ENCODE measurements around the gene HEG1. TPM values are rescaled to one million over a fixed set of nuclear protein-coding genes. Genes with fewer than 3 reads are reported as not detected.

HEG1 gene
- total RNA-seq, 1 experiment from 2014 or later = 34.3 TPM

DNA sequence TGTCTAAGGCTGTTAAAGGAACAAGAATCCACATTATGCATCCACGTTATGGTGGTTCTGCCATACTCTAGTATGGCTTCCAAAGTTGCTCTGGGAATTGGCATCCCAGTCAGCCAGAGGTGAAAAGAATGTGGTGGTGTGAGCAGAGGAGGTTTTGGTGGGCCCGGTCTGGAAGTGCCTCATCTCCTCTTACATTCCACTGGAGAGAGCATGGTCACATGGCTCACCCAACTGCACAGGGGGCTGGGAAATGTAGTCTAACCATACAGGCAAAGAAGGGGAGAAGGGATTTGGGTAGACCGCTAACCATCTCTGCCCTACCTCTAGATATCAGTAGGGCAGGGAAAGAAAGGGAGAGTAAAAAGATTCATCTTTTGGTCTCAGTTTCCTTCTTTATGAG is 3.2 kb upstream of the HEG1 start:
- Histone ChIP-seq H3K27me3 (replicated peaks; ENCODE audit: insufficient read depth, low read depth, low read length, poor library complexity) (no peaks in the 10 kb centered on the region), H3K4me1 (ENCODE audit: insufficient read depth, low read length, poor library complexity, severe bottlenecking) (peaks cover 5% of the 10 kb centered on the region), H3K36me3 (ENCODE audit: insufficient read depth, low read length, poor library complexity, severe bottlenecking) (no peaks in the 10 kb centered on the region), H3K4me3 (ENCODE audit: low read depth, low read length, poor library complexity, severe bottlenecking) (no peak overlapping the region), H3K9me3 (ENCODE audit: low read depth, low read length, poor library complexity, severe bottlenecking) (no peaks in the 10 kb centered on the region), H3K27ac (ENCODE audit: low read depth, low read length, poor library complexity, severe bottlenecking) (no peak overlapping the region)
- no peak for DNase-seq (ENCODE audit: low spot score)
- intact Hi-C loops (cut with micrococcal nuclease; ENCODE audit: unreplicated experiment) = no loop called here
- POLR2A ChIA-PET (ENCODE audit: low non-redundant PET) = no interaction called here
- CTCF ChIA-PET = no interaction called here
- TF ChIP-seq EZH2 (IDR thresholded peaks at IDR 0.05; ENCODE audit: borderline replicate concordance, low read depth, low read length, poor library complexity, severe bottlenecking) (no peak), CTCF (conservative IDR thresholded peaks at IDR 0.05; ENCODE audit: low read depth, low read length) (no peak)
- BruUV-seq (replicated peaks) = no TSS peak

GRCh38 chr3:125058529-125058928 is 2.7 kb upstream of the HEG1 start:
- BruUV-seq (replicated peaks) = no TSS peak
- Histone ChIP-seq H3K27ac (ENCODE audit: low read depth, low read length, poor library complexity, severe bottlenecking) (no peak overlapping the region), H3K4me1 (ENCODE audit: insufficient read depth, low read length, poor library complexity, severe bottlenecking) (peaks cover 9% of the 10 kb centered on the region), H3K36me3 (ENCODE audit: insufficient read depth, low read length, poor library complexity, severe bottlenecking) (no peaks in the 10 kb centered on the region), H3K4me3 (ENCODE audit: low read depth, low read length, poor library complexity, severe bottlenecking) (no peak overlapping the region), H3K27me3 (replicated peaks; ENCODE audit: insufficient read depth, low read depth, low read length, poor library complexity) (no peaks in the 10 kb centered on the region), H3K9me3 (ENCODE audit: low read depth, low read length, poor library complexity, severe bottlenecking) (no peaks in the 10 kb centered on the region)
- TF ChIP-seq EZH2 (IDR thresholded peaks at IDR 0.05; ENCODE audit: borderline replicate concordance, low read depth, low read length, poor library complexity, severe bottlenecking) (no peak), CTCF (conservative IDR thresholded peaks at IDR 0.05; ENCODE audit: low read depth, low read length) (no peak)
- POLR2A ChIA-PET (ENCODE audit: low non-redundant PET) = no interaction called here
- intact Hi-C loops (cut with micrococcal nuclease; ENCODE audit: unreplicated experiment) = no loop called here
- CTCF ChIA-PET = no interaction called here
- DNase-seq (ENCODE audit: low spot score) = no peak

- ChIA-PET POLR2A (ENCODE audit: low non-redundant PET) (no interaction called here), CTCF (no interaction called here)
- Histone ChIP-seq H3K9me3 (ENCODE audit: low read depth, low read length, poor library complexity, severe bottlenecking) (no peaks in the 10 kb centered on the region), H3K4me1 (ENCODE audit: insufficient read depth, low read length, poor library complexity, severe bottlenecking) (peaks cover 21% of the 10 kb centered on the region), H3K27ac (ENCODE audit: low read depth, low read length, poor library complexity, severe bottlenecking) (no peak overlapping the region), H3K36me3 (ENCODE audit: insufficient read depth, low read length, poor library complexity, severe bottlenecking) (no peaks in the 10 kb centered on the region), H3K4me3 (ENCODE audit: low read depth, low read length, poor library complexity, severe bottlenecking) (no peak overlapping the region), H3K27me3 (replicated peaks; ENCODE audit: insufficient read depth, low read depth, low read length, poor library complexity) (no peaks in the 10 kb centered on the region)
- intact Hi-C loops (cut with micrococcal nuclease; ENCODE audit: unreplicated experiment) = no loop called here
- no peak for DNase-seq (ENCODE audit: low spot score)
- BruUV-seq (replicated peaks) = no TSS peak
- TF ChIP-seq EZH2 (IDR thresholded peaks at IDR 0.05; ENCODE audit: borderline replicate concordance, low read depth, low read length, poor library complexity, severe bottlenecking) = no peak
- no peak for TF ChIP-seq CTCF (conservative IDR thresholded peaks at IDR 0.05; ENCODE audit: low read depth, low read length)
These were observed 1.5 kb upstream of the HEG1 start for GRCh38 chr3:125057186-125057850.

Measured in A673 (cell line).